Left cardiac atrium (tissue), 4 donors: ENCODE results near the gene EVPL. TPM values are rescaled to one million over a fixed set of nuclear protein-coding genes. Genes with fewer than 3 reads are reported as not detected.
"Not testable (repeated sequence)": the region's sequence is repeated elsewhere in the genome, so short reads cannot be mapped to it uniquely, and the experiment has no call there.

Experiments used
- ATAC-seq, 2 donors: fragments of 200-7000 bp; cut with Tn5 transposase; one replicate each; pipeline ENCODE4 v1.9.1; 2020; ENCODE audit warnings: mild to moderate bottlenecking in 2 of 2, moderate library complexity in 2 of 2
- DNase-seq: peaks from one replicate; pipeline ENCODE4 v3.0.0-alpha.2; 2020
- intact Hi-C, 2 donors: fragments of 100-400 bp; cut with DNase I; formaldehyde crosslinking; loops; one replicate each; pipeline versions ENCODE4 v1.14.1 to v1.15.1; 2022 to 2023
- long read RNA-seq: library from polyadenylated mRNA; unstranded; transcript quantifications from one replicate; pipeline ENCODE4 v2.0.0, GENCODE V29; 2021
- total RNA-seq, 2 donors: library from RNA; stranded (reverse); fragmentation: NEBNext Ultra II Directional; extraction: Animal tissue kit (Norgen Biotek cat#: 25700); gene quantifications; one replicate each; pipeline ENCODE4 v1.2.1, GENCODE V29; 2021
- donor health status: DM: no; HTN: yes; CAD: no.
- donor health status: DM: no; HTN: yes; CAD: no; lungs with severe emphysema.
- donor health status: DM: yes; HTN: yes; CAD: no.
- donor health status: Dilated cardiomyopathy.

The EVPL gene
- total RNA-seq = under 1 TPM; 0.29 to 0.39 TPM
- long read RNA-seq = 0 reads

DNA sequence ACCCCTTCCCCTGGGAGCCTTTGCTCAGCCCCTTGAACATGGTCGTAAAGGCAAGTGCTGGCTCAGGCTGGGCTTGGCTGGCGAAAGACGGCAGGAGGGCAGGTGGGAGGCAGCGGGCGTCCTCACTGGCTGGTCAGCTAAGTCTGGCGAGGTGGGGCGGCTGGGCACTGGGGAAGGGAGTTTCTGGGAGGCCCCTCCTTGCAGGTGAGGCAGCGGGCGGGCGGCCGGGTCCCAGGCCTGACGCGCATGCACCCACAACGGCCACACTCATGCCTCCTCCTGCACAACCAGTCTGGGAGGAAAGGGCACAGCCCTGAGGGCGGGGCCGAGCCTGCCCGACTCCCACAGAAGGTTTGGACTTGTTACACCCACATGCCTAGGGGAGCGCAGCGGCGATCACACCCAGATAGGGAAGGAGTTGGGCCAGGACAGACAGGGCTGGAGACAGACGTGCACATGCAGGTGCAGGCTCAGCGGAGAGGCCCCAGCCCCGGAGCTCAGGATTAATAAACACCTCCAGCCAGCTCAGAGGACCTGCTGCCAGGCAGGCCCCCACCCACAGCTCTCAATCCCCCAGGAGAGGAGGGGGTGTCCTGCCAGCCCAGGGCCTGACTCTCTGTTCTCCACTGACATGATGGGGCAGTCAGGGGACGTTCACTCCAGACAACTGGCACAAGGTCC lies at the start of gene EVPL:
TSS of gene EVPL (minus strand) at position 148 of the 681 bp plus-strand sequence. CDS start at position 40, 108 bp downstream.
- ATAC-seq (peak; percentile 42 to 82), DNase-seq (no peak)
- intact Hi-C loops = no loop called here

GRCh38 chr17:76076146-76076764 lies 49.1 kb upstream of the EVPL start:
- ATAC-seq (no peak), DNase-seq (no peak)
- intact Hi-C loops = no loop called here

- intact Hi-C loops = no loop called here
- DNase-seq (no peak), ATAC-seq (no peak)
These were observed 48.4 kb upstream of the EVPL start for GRCh38 chr17:76075364-76076145.

GRCh38 chr17:76074390-76075363 lies 47.6 kb upstream of the EVPL start, which contains the start of gene GALR2:
TSS of gene GALR2 (plus strand) at chr17:76074781. CDS start at chr17:76074884, 103 bp downstream.
- intact Hi-C loops = no loop called here
- ATAC-seq (no peak), DNase-seq (no peak)

DNA sequence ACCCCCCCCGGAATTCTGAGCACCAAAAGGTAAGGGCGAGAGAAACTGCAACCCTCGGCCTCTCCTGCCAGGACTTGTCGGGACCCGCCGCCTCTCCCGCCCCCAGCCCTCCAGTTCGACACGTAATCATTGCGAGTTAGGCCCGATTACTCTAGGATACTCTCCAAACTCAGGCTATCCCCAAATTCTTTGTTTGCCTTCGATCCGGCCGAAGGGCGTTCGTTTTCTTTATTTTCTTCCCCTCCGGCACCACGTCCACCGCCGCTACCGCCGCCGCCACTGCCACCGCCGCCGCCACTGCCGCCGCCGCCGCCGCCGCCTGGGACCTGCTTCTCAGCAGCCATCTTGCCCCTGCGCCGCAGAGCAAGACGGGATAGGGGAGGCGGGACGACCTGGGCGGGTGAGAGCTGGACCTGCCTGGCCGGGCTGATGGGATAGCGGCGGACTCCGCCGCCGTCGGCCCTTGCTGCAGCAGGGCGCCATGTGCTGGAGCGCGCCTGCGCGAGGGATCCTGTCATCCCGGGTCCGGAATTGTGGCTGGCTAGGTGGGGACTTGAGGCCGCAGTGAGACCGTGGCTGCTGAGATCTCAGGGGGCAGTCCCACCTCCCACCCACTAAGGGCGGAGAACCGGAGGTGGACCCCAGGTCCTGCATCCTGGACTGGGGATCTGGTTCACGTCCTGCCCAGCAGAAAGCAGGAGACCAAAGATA lies 45.2 kb upstream of the EVPL start, which contains the start of gene SRP68:
TSS of gene SRP68 (minus strand) at position 370 of the 711 bp plus-strand sequence. CDS start at position 344, 26 bp downstream.
- intact Hi-C loops = no loop called here
- ATAC-seq (peak; percentile 100), DNase-seq (peak; percentile 94)

- DNase-seq = no peak
These were observed 44.5 kb upstream of the EVPL start for GRCh38 chr17:76071531-76072147.

GRCh38 chr17:76065775-76066174 lies 38.7 kb upstream of the EVPL start:
- no peak for ATAC-seq
- DNase-seq = no peak
- intact Hi-C loops = no loop called here

More at GRCh38 chr17:76071531-76072147, 44.5 kb upstream of the EVPL start:
- ATAC-seq = no peak
- intact Hi-C loops = no loop called here

GRCh38 chr17:76063875-76064546 lies 36.9 kb upstream of the EVPL start:
- DNase-seq = no peak
- intact Hi-C loops = no loop called here
- ATAC-seq = no peak

- intact Hi-C loops, ATAC-seq, DNase-seq: not testable (repeated sequence)
These were observed 31.2 kb upstream of the EVPL start for GRCh38 chr17:76058264-76058663.

DNA sequence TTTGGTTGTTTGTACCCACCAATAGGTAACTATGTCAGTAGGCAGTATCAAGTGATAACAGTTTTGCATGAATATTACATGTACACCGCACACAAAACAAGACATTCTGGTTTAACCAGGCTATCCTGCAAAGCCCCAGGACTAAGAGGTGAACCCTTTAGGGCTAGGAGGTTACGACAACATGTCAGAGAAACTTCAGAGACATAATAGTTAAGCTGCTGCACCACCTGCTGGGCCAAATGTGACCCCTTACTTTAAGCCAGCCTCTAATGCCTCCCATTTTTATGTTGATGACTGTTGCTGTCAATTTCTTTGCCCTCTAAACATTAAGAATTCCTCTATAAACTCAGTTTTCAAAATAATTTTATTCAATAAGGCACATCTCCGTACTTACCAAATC lies 29.8 kb upstream of the EVPL start:
- no peak for DNase-seq
- intact Hi-C loops = no loop called here
- ATAC-seq = no peak

GRCh38 chr17:76054112-76054476 lies 27.0 kb upstream of the EVPL start:
- intact Hi-C loops = no loop called here
- ATAC-seq (peak in 1 of 2 donors; percentile 39), DNase-seq (no peak)

GRCh38 chr17:76053246-76054111 lies 26.4 kb upstream of the EVPL start:
- peak in 1 of 2 donors; percentile 75 for ATAC-seq
- intact Hi-C loops = no loop called here
- DNase-seq = no peak

GRCh38 chr17:76051561-76051960 lies 24.5 kb upstream of the EVPL start:
- DNase-seq (no peak), ATAC-seq (no peak)
- intact Hi-C loops = no loop called here

DNA sequence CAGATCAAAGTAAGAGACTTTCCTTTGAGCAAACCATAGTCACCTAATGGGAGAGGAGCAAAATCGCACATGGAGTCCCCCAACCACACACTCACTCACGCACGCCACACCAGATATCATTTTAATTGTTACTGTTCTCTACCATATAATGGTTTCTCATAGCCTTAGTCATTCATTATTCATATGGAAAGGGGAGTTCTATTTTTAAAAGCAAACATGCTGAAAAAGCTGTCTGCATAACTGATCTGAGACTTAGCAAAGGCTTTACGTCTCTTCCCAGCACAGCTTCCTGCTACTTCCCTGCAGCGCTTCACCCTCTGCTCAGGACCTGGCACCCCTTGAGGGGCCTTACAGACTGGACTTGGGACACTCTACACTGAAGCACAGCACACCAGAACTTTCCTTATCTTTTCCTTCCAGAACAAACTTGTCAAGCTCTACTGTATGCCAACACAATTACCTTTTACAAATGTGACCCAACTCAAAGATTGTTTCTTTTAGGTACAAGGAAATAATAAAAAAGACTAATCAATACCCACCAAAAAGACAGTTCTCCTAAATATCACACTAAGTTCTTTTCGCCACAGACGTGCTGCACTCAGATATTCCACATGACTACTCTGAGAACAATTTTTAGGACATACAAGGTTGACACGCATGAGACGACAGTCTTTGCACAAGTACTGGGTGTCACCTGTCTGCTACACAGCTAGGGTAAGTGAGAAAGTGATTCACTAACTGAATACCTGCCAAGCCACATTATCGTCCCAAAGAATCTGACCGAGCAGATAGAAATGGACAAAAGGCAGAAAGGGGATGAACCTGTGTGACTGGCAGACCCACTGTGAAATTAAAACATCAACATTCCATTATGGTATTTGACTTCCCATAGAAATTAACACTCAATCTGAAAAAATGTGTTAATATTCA lies 23.7 kb upstream of the EVPL start:
- no peak for DNase-seq
- ATAC-seq = no peak
- intact Hi-C loops = no loop called here

DNA sequence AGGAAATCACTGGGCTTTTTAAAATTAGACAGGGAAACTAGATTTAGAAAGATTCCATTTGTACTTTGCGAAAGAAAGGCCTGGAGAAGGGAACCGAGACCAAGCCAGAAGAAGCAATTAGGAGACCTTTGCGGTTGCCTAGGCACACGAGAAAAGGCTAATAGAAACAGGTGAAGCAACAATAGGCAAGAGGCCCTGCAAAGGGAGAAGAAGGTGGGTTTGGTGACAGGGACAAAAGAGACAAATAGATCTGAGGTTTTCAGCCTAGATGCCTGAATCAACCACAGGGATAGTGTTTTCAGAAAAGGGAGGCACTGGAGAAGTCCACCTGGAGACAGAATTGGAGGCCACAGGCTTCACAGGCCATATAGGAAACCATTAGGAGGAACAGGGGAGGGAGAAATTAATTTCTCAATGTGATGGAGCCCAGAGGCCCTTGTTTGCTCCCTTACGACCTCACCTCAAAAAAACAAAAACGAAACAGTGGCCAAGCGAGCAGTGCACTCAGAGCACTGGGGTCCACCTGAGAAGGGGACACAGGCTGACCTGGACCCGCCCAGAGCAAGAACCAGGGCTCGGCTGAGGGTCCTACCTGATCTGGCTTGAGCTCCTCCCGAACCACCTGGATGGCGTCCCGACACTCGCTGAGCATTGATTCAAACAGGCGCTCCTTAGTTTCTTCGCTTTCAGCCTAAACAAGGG lies 22.9 kb upstream of the EVPL start:
- no peak for DNase-seq
- intact Hi-C loops = no loop called here
- ATAC-seq = no peak
